AG08396 (cell line): Measurements from ENCODE around the gene SAE1.

Source experiments
- DNase-seq: peaks from one replicate; pipeline ENCODE4 v3.0.0; 2012; ENCODE audit warnings: low spot score, mixed read lengths

SAE1 gene

DNA sequence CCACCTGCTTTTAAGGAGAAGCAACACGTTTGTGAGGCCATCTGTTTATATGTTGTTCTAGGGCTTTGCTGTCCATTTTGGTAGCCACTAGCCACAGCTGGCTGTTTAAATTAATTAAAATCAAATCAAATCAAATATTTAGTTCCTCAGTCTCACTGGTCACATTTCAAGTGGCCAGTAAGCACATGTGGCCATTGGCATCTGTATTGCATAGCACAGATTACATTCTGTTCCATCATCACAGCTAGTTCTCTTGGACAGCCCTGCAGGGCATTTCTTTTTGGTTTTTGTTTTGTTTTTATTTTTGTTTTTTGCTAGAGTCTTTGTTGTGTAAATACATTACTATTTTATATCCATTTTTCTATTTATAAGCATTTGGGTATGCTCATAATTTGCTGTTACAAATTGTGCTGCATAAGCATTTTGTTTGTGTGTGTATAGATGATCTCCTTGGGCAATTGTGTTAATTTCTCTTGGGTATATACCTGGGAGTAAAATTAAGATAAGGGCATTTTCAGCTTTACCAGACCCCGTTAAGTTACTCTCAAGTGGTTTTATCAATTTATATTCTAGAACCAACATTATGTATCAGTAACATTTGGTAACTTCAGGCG is 31.3 kb downstream of the SAE1 start:
- peak; percentile 36 for DNase-seq

DNA sequence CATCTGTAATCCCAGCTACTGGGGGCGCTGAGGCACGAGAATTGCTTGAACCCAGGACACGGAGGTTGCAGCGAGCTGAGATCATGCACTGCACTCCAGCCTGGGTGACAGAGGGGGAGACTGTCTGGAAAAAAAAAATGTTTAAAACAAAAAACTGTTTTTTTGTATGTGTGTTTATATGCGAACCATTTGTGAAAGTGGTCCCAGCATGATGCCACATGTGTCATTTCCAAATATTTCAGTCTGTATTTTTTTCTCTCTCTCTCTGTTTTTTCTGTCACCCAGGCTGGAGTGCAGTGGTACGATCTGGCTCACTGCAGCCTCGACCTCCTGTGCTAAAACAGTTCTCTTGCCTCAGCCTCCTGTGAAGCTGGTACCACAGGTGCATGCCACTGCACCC is 37.4 kb downstream of the SAE1 start:
- no peak for DNase-seq

DNA sequence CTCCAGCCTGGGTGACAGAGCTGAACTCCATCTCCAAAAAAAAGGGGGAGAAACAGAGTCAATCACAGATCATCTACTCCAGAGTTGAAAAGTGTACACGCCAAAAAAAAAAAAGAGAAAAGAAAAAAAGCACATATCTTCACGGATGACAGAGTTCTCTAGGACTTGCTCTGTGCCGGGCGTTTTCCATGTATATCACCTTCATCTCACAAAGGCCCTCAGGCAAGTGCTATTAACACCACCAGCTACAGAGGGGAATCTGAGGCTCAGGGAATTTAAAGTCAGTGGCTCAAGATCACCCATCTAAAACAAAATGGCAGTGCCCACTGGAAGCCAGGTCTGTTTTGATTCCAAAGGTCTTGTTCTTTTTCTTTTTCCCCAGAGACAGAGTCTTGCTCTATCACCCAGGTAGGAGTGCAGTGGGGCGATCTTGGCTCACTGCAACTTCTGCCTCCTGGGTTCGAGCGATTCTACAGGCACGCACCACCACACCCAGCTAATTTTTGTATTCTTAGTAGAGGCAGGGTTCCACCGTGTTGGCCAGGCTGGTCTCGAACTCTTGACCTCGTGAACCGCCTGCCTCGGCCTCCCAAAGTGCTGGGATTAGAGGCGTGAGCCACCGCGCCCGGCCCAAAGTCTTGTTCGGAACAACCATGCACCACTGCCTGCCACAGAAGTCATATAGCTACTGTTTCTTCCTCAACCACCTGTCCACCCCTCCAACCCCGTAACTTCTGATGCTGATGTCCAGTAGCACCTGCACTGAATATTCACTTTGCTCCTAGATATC is 42.2 kb downstream of the SAE1 start:
- no peak for DNase-seq

DNA sequence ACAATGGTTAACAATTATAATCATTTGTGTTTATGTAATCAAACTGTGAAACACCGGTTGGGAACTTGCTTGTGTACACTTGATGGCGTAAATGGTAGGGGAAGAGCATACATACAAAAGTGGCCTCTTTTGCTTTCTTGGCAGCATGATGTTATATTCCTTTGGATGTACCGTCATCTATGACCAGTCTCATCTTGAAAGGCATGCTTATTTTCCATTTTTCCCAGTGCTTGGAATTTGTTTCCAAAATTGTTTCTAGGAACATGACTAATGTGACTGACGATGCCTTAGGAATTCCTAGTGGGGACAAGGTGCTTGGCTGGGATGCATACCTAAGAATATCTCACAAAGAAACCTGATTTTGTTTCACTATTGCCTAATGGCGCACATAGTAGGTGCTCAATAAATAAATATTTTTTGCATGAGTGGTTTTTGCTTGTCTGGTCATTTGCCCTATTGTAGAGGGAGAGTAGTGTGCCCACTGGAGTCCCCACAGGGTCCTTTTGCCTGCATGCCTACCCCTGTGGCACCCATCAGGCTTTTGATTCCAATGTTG is 45.5 kb downstream of the SAE1 start:
- no peak for DNase-seq

DNA sequence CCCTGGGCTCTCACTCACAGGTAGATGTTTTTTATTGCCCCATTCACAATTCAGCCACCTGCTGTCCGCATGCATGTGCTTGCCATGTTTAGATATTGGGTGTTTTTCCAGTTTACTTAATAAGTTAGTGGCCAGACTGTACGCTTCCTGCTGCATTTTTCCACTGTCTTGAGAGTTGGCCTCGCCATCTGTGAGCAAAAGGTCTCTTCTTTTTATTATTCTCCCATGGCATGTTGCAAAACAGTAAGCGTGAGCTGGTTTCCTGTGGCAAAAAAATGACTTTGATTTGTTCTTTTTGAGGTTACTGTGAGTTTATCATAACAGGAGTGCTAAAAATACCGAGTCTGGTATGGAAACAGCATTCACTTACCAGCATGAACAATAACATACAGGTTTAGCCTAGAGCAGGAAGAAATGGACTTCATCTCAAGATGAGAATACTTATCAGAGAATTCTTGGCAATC is 46.0 kb downstream of the SAE1 start:
- DNase-seq = peak; percentile 36

DNA sequence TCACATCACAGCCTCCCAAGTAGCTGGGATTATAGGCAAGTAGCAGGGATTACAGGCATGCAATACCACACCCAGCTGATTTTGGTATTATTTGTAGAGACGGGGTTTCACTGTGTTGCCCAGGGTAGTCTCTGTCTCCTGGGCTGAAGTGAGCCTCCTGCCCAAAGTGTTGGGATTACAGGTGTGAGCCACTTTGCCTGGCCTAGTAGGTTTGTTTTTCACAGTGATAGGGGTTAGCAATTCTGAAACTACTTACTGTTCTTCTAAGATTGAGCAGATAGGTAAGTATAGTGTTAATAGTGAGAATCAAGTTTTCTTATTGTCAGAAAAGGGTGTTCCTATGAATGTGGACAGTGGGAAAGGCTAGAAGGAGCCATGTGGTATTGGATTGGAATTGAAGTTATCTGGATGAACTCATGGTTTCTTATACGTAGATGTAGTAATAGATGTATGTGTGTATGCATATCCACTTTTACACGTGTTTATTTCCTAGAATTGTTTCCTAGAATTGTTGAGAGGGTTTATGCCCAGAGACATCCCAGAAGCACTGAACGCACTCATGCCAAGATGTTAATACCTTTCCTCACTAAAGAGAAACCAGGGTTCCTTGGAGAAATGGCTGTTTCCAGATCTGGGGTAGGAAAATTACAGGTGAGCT is 49.1 kb downstream of the SAE1 start:
- DNase-seq = no peak

DNA sequence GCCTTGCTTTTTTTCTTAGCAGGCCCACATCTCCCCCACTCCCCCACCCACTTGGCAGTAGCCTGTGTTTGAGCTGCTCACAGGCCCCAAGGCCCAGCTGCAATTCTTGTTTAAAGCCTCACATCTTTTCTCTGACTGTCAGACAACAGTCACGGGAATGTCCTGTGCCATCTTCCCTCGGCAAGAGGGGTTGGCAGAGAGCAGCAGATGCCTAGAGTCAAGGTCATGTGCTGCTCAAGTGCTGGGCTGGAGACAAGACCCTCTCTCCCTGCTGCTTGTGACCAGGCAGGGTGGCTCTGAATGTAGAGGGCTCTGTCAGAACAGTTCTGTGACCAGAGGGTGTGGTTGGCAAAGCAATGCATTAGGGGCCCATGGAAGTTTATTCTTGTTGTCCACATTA is 53.0 kb downstream of the SAE1 start:
- DNase-seq = no peak

DNA sequence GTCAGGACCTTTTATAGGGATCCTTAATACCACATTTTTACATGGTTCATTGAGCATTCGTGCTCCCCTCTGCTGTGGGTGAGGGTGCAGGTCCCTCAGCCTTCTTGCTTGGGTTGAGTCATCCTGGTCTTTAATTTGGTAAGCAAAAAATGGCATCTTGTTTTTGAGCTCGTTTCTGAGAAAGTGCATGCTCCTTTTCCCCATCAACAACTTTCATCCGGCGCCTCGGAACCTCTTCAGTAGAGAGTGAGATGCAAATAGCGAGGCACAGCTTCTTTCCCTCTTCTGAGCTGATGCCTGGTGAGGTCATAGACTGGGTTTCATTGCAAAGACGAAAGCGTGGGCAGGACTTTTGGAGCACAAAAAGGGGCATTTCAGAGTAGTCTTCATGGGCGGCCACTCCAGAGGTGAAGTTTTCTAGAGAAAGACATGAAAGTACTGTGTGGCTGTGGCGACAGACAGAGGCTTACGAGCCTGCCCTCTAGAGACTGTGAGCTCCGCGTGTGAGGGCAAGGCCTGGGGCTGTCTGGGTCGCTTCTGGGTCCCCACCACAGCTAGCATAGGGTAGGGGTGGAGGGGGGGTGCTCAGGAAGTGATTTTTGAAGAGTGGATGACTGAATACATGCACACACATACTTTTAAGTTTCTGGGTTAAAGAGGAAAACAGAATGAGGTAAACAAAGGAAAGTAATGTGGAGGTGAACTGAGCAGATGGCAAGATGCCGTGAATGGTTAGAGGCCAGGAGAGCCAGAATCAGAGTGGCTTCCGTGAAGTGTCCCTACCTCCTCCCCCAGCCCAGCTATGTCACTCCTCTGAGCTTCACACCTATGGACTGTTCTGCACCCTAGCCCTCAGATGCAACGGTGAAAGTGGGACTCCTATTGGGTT is 56.1 kb downstream of the SAE1 start:
- DNase-seq = no peak

DNA sequence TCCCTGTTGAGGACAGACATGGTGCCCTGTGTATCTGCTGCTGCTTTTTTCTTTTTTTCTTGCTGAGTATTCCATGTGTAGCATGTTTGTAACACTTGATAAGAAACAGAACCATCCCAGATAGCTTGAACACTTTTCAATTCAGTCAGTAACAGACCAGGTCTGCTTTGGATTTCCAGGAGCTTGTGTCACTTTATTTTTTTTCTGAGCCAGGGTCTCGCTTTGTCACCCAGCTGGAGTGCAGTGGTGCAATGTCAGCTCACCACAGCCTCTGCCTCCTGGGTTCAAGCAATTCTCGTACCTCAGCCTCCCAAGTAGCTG is 56.7 kb downstream of the SAE1 start:
- no peak for DNase-seq

DNA sequence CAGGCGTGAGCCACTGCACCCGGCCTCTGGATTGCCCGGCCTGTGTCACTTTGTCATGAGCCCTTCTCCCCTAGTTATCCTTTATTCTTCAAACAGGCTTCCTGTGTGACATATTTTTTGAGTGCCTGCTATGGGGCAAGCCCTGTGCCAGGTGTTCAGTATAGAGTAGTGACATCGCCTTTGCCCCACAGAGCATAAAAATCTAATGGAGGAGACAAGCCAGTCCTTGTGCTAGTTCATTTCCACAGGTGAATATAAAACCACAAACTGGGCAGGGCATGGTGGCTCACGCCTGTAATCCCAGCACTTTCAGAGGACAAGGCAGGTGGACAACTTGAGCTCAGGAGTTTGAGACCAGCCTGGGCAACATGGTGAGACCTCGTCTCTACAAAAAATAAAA is 57.2 kb downstream of the SAE1 start:
- DNase-seq = no peak

DNA sequence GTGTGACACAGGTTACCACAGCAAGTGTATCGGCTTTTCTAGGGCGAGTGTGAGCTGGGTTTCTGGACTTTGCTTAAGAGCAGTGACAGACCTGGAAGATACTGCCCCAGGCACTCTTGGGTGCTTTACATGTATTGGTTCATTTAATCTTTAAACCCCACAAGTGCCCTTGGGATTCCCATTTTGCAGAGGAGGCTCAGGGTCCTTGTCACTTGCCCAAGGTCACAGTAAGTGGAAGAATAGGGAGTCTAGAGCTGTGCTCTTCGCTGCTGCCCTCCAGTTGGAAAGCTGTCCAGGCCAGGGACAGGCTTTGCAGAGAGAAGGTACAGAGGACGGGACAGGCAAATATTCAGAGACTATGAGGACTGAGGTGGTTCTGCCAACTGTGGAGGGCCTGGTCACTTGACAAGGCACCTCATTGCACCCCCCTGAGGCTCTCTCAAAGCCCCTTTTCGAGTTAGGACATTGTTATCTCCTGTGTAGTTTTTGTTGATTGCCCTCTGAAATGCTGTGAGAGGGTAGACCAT is 57.9 kb downstream of the SAE1 start:
- DNase-seq = no peak

DNA sequence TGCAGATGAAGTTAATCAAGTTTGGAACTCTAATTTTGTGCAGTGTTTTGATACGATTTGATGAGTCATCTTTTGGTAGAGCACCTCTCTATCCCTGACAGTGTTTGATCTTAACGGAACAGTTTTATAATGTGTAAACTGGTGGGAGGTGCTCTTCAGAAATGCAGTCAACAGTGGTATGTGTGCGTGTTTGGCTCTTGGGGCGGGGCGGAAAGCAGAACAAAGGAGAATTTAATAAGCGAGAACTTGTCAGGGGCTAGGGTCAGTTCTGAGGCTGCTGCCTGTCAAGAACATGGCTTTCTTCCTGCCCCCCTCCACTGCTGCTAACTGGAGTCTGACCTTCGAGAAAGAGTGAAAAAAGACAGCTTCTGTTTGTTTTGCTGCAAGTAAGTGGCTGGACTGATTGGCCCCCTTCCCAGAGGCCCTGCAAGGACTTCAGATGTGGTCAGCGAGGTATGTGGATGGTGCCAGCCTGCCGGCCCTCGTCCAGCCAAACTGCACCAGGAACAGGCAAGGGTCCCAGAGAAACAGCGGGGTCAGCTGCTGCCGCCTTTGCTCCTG is 59.6 kb downstream of the SAE1 start:
- peak; percentile 67 for DNase-seq

DNA sequence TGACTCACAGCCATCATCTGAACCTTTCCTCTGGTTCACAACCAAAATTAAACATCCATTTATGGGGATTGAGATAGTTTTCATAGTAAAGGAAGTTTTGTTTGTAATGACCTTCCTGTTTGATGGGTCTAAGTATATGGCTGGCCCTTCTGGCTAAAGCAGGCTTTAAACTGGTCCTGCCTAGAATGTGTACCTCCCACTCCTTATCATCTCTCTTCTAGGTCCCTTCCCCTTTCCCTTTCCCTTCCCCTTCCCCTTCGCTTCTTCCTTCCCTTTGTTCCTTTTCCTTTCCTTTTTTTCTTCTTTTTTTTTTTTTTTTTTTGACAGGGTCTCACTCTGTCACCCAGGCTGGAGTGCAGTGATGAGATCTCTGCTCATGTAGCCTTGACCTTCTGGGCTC is 64.8 kb downstream of the SAE1 start:
- DNase-seq = no peak

DNA sequence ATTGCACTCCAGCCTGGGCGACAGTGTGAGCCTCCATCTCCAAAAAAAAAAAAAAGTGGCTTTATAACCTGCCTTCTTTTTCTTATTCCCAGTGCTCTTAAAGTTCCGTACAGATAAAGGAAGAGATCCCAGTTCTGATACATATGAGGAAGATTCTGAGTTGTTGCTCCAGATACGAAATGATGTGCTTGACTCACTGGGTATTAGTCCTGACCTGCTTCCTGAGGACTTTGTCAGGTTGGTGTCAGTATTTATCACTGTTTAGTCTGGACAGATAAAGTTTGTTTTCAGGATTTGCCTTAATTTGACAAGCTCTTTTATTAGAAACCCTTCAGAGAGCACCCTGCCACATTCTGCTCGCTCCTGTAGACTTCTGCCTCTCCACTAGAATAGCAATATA is 66.5 kb downstream of the SAE1 start:
- DNase-seq = no peak

DNA sequence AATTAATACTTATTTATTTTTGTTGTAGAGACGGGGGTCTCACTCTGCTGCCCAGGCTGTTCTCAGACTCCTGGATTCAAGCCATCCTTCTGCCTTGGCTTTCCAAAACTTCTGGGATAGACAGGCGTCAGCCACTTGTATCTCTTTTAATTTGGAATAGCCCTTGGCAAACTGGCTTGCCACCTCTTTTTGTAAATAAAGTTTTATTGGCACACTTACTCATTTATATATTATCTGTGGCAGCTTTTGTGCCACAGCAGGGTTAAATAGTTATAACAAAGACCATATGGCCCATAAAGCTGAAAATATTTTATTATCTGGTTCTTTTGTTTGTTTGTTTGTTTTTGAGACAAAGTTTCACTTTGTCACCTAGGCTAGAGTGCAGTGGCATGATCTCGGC is 69.9 kb downstream of the SAE1 start:
- no peak for DNase-seq

DNA sequence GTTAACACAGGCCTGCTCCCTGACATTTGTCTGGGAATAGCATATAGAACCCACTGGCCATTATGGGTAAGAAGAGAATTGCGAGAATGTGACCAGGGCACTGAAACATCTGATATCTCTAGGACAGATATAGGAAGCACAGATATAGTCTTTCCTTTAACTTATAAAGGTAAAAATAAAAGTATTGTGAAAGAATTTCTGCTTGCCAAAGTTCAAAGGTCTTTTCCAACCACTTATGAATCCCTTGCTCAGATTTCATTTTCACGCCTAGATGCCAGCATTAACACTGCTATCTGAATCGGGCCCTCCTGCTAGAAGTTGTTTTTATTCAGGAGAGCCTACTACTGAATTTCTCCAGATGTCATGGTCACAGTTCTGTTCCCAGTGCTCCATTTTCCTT is 72.6 kb downstream of the SAE1 start:
- no peak for DNase-seq

DNA sequence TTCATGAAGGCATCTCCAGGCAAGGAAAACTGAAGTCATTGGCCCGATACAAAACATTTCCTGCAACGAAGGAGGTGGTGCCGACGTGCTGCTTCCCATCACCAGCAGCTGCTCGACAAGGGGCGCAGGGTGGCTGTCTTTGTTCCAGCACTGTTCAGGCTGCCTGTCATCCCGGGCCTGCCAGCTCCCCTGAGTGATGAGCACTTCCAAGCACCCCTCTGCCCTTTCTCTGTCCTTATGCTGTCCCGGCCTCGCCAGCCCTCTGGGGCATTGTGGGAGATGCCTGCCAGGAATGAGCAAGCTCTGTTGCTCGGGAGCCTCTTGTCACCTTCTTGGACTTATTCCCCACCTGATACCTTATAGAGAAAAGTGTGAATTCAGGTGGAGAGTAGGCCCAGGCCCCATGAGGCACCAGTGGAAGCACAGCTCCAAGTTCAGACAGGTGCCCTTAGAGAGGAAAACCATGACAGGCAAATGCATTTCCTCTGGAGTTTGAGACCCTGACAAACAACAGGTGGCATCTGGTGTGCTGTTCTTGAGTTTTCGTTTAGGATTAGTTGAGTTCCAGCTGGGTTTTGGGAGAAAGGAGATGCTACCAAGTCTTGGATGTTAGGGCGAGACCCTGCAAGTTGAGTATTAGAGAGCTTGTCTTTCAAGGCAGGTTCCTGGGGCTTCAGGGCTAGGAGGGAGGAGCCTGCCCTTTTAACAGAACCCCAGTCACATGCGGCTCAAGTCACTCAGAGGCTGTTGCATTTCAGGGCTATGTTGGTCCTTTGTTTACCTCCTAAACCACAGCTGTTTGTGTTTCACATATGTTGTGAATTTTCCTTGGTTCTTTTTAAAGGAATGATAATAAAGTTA is 78.9 kb downstream of the SAE1 start:
- peak; percentile 39 for DNase-seq

DNA sequence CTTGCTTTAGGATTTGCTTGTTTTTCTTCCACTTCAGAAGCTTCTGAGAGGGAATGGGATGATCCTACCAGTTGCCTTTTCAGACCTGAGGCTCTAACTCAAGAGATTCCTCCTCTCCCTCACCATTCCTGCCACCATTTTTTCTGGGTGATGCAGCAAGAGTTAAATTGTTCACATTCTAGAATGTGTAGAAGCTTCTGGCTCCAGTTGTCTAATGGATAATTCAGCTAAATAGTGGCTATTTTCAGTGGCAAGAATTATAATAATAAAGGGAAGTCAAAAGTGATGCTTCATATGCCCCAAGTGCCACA is 79.5 kb downstream of the SAE1 start:
- DNase-seq = no peak

DNA sequence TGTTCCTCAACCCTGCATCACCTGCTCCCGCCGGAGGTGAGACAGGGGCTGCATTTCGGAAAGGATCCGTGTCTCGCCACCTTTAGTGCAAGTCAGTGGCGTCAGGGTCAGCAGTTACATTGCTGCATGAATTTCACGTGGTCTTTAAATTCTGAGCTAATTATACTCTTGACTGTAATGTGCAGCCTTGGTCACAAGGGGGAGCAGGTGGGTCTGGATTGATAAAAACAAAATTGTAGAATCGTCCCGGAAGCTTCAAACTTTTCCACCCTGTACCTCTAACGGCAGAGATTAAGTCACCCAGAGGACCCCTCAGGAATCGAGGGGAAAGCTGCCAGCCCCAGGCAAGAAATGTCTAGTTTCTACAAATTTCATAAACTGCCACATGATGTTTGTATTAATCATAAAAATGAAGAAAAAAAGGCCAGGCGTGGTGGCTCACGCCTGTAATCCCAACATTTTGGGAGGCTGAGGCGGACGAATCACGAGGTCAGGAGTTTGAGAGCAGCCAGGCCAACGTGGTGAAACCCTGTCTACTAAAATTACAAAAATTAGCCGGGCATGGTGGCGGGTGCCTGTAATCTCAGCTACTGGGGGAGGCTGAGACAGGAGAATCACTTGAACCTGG is 80.2 kb downstream of the SAE1 start:
- peak; percentile 72 for DNase-seq

DNA sequence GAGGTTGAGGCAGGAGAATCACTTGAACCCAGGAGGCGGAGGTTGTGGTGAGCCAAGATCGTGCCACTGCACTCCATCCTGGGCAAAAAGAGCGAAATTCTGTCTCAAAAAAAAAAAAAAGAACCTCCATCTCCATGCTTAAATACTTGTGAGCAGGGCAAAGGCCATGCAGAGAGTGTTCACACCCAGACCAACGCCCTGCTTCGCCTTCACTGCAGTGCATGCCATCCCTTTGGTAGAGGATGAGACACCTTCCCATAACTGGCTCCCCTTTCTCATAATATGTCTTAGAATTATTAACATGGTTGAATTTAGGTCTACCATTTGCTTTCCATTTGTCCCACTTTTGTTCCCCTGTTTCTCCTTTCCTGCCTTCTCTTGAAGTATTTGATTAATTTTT is 84.9 kb downstream of the SAE1 start:
- DNase-seq = no peak
